Activated CD4-positive, alpha-beta memory T cell treated with anti-CD3 and anti-CD28 coated beads, Interleukin-2, amount 10 ng/mL, durations not matched to agents 7 days and 5 days (primary cell): ENCODE data around the gene MED12L. TPM values are rescaled to one million over a fixed set of nuclear protein-coding genes. Genes with fewer than 3 reads are reported as not detected.

Experiments used
- CTCF ChIA-PET: fragments of 350-600 bp; sonication (Branson Sonifier 250); formaldehyde crosslinking; loops from one replicate; lab custom pipeline; 2021; ENCODE audit warnings: antibody characterized with exemption, inconsistent platforms; lab: Charles Lee
- POLR2A ChIA-PET: fragments of 350-600 bp; sonication (Branson Sonifier 250); formaldehyde crosslinking; loops from one replicate; lab custom pipeline; 2021; ENCODE audit warnings: antibody characterized with exemption; lab: Charles Lee
- DNase-seq: peaks from one replicate; pipeline ENCODE4 v3.0.0-alpha.2; 2020
- H3K27ac Mint-ChIP-seq: one replicate; pipeline ENCODE4 v1.8.0; 2021; ENCODE audit warnings: mild to moderate bottlenecking, mixed read lengths
- H3K27me3 Mint-ChIP-seq: one replicate; pipeline ENCODE4 v1.8.0; 2021; ENCODE audit warnings: mixed read lengths
- H3K36me3 Mint-ChIP-seq: one replicate; pipeline ENCODE4 v1.8.0; 2021; ENCODE audit warnings: low read depth, mixed read lengths
- H3K4me1 Mint-ChIP-seq: one replicate; pipeline ENCODE4 v1.8.0; 2021; ENCODE audit warnings: mixed read lengths
- H3K4me3 Mint-ChIP-seq: one replicate; pipeline ENCODE4 v1.8.0; 2021; ENCODE audit warnings: mild to moderate bottlenecking, mixed read lengths
- H3K9me3 Mint-ChIP-seq: one replicate; pipeline ENCODE4 v1.8.0; 2021; ENCODE audit warnings: mixed read lengths
- total RNA-seq, 2 experiments: library from RNA; stranded (reverse); gene quantifications; one replicate each; pipeline ENCODE4 v1.2.3, GENCODE V29; 2021

MED12L gene
- total RNA-seq, 2 experiments from 2014 or later: 1.6 TPM

DNA sequence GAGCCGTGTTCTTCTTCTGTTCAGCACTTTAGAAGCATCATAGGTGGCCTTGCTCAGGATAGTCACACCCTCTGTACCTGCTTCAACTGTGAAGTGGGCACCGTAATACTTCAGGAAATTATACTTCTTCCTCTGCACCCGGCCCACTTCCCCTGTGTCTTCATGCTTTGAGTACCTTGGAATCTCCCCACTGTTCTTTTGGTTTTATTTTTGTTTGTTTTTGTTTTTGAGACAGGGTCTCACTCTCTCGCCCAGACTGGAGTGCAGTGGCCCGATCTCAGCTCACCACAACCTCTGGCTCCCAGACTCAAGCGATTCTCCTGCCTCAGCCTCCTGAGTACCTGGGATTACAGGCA is 191.2 kb downstream of the MED12L start:
- Mint-ChIP-seq H3K4me1 (peaks cover 51% of the 10 kb centered on the region), H3K9me3 (no peaks in the 10 kb centered on the region), H3K27ac (peak overlapping the region; percentile 83), H3K36me3 (peaks cover 5% of the 10 kb centered on the region), H3K4me3 (peak overlapping the region; percentile 42), H3K27me3 (no peaks in the 10 kb centered on the region)
- ChIA-PET POLR2A (interaction anchor here (1.4 to 4.2 kb wide), 6 partner anchors 49 to 106 kb away, joined by 3 to 16 read pairs (median 4); partner anchors contain the start of gene GPR171), CTCF (interaction anchor here (1.2 to 8.2 kb wide), 3 partner anchors 49 to 109 kb away, joined by 3 to 160 read pairs (median 4); no protein-coding TSS in a partner anchor)
- DNase-seq: peak; percentile 43

GRCh38 chr3:151278230-151278629 is 192.8 kb downstream of the MED12L start, which contains the start of gene P2RY14:
Gene P2RY14 (minus strand): TSS chr3:151278542. CDS start chr3:151214316, 64,226 bp downstream.
- peaks cover 5% of the 10 kb centered on the region for H3K36me3 Mint-ChIP-seq
- no peaks in the 10 kb centered on the region for H3K27me3 Mint-ChIP-seq
- no peak for DNase-seq
- ChIA-PET POLR2A (interaction anchor here (0.9 to 4.2 kb wide), 8 partner anchors 10 to 515 kb away, joined by 3 to 16 read pairs (median 4); partner anchors contain the start of genes GPR171 and SIAH2), CTCF (interaction anchor here (0.6 to 8.2 kb wide), 10 partner anchors 11 to 133 kb away, joined by 3 to 160 read pairs (median 4); no protein-coding TSS in a partner anchor)
- no peaks in the 10 kb centered on the region for H3K9me3 Mint-ChIP-seq
- no peak within 1 kb of the TSS for H3K4me3 Mint-ChIP-seq
- H3K27ac Mint-ChIP-seq: peak within 1 kb of the TSS; percentile 50
- H3K4me1 Mint-ChIP-seq: peaks cover 59% of the 10 kb centered on the region

DNA sequence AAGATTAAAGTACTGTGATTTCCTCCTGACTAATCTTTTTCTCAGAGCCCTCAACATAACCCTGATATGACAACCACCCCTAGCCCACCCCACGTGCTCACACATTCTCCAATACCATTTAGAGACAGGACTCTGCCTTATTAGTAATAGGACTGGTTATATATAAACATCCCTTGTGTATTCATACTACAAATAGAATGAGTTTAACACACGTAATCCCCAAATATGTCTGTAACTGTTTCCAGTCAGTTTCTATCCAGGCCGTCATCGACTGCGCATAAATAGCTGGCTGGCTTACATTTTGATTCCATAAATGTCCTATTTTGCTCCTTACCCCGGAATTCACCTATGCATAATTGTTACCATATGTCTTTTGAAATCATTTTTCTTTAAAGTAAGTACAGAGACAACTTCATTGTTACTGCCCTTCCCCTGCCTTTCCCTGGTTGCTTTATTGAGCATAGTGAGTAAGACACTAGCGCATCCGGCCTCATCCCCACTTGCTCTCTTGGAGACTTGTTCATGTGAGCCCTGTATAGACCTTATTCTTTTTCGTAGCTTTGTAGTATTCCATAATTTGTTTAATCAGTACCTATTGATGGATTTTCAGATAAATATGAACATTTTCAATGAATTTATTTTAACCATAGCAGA is 196.3 kb downstream of the MED12L start:
- no peaks in the 10 kb centered on the region for H3K9me3 Mint-ChIP-seq
- ChIA-PET POLR2A (interaction anchor here (1.0 to 1.1 kb wide), 3 partner anchors 54 to 112 kb away, joined by 3 read pairs; no protein-coding TSS in a partner anchor), CTCF (interaction anchor here (0.7 to 8.2 kb wide), 15 partner anchors 10 to 559 kb away, joined by 3 to 160 read pairs (median 4); no protein-coding TSS in a partner anchor)
- H3K4me3 Mint-ChIP-seq: no peak overlapping the region
- H3K36me3 Mint-ChIP-seq: no peaks in the 10 kb centered on the region
- H3K27ac Mint-ChIP-seq: no peak overlapping the region
- no peaks in the 10 kb centered on the region for H3K27me3 Mint-ChIP-seq
- no peak for DNase-seq
- peaks cover 50% of the 10 kb centered on the region for H3K4me1 Mint-ChIP-seq

DNA sequence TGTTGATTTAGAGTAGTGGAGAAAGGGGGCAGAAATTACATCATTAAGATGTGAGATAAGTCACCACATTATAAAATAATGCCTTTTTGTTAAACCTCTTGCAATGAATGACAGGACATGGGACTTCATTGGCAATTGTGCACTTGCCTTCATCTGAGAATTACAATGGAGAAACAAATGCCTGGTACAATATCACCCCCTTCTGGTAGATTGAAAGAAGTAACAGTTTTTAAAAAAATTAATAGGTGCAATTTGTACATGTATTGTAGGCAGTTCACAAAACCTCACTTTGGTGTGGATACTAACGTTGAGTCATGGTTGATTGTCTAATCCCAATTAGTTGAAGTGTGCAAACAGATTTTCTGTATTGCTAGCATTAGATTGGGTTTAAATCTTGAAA is 197.5 kb downstream of the MED12L start:
- peaks cover 45% of the 10 kb centered on the region for H3K4me1 Mint-ChIP-seq
- peak overlapping the region; percentile 60 for H3K27ac Mint-ChIP-seq
- DNase-seq: no peak

GRCh38 chr3:151283387-151283786 is 197.9 kb downstream of the MED12L start:
- no peak for DNase-seq
- Mint-ChIP-seq H3K4me3 (no peak overlapping the region), H3K36me3 (no peaks in the 10 kb centered on the region), H3K27ac (peak overlapping the region; percentile 60), H3K9me3 (no peaks in the 10 kb centered on the region), H3K4me1 (peaks cover 41% of the 10 kb centered on the region), H3K27me3 (no peaks in the 10 kb centered on the region)
- ChIA-PET CTCF (interaction anchor here (0.7 to 8.2 kb wide), 10 partner anchors 9 to 556 kb away, joined by 3 to 160 read pairs (median 8); no protein-coding TSS in a partner anchor), POLR2A (interaction anchor here (1.1 to 1.6 kb wide), 5 partner anchors 33 to 115 kb away, joined by 3 to 4 read pairs (median 4); no protein-coding TSS in a partner anchor)

More for the DNA sequence above, 197.5 kb downstream of the MED12L start:
- Mint-ChIP-seq H3K27me3 (no peaks in the 10 kb centered on the region), H3K36me3 (no peaks in the 10 kb centered on the region), H3K4me3 (no peak overlapping the region), H3K9me3 (no peaks in the 10 kb centered on the region)
- ChIA-PET CTCF (interaction anchor here (0.7 to 8.2 kb wide), 16 partner anchors 9 to 558 kb away, joined by 3 to 160 read pairs (median 4); partner anchors contain the start of gene GPR171), POLR2A (interaction anchor here (1.1 kb wide), 2 partner anchors 55 to 113 kb away, joined by 3 read pairs; no protein-coding TSS in a partner anchor)

DNA sequence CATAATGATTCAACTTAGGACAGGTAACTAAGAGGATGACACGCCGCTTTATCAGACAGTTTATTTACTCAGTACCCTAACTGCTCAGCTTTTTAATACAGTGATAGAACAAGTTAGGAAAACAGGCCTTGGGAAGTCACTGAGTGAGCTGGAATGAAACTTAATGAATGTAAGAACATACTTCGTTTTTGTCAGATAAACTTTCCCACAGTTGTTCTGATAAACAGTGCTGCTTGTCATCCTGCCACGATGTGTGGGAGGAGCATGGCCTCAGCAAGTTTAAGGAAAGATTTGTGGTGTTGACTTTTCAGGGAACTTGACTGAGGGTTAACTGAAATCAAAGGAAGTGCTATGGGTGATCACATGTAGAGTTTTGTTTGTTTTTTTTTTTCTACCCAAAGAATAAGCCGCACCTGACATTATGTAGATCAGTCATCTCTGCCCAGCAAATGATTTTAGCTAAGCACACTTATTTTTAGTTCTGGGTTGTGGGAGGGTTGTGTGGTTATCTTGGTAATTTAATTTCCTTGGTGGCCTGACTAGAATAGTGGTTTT is 198.5 kb downstream of the MED12L start:
- H3K27ac Mint-ChIP-seq: peak overlapping the region; percentile 60
- H3K4me3 Mint-ChIP-seq: no peak overlapping the region
- peaks cover 35% of the 10 kb centered on the region for H3K4me1 Mint-ChIP-seq
- H3K27me3 Mint-ChIP-seq: no peaks in the 10 kb centered on the region
- peak; percentile 36 for DNase-seq
- POLR2A ChIA-PET: interaction anchor here (0.6 to 1.6 kb wide), 7 partner anchors 32 to 116 kb away, joined by 3 to 4 read pairs (median 4); no protein-coding TSS in a partner anchor
- CTCF ChIA-PET: interaction anchor here (0.5 to 6.6 kb wide), 12 partner anchors 16 to 1183 kb away, joined by 3 to 52 read pairs (median 4); no protein-coding TSS in a partner anchor
- H3K9me3 Mint-ChIP-seq: no peaks in the 10 kb centered on the region
- no peaks in the 10 kb centered on the region for H3K36me3 Mint-ChIP-seq

DNA sequence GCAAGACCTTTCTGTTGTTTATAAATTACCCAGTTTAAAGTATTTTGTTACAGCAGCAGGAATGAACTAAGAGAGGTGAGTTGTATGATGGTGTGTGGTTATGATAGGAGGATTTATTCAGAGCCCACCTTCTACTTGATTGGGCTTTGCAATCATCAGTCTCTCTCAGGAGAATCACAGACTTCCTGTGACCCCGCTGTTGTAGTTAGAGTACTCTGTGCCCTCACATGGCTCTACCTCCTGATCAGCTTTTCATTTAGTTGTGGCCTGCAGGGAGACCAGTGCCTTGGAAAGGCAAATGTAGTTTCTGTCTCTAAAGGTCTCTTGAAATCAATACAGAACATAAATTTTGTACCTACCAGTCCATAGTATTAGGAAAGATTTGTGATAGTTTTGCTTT is 200.5 kb downstream of the MED12L start:
- ChIA-PET POLR2A (no interaction called here), CTCF (interaction anchor here (1.0 to 6.6 kb wide), 5 partner anchors 42 to 130 kb away, joined by 3 to 52 read pairs (median 9); no protein-coding TSS in a partner anchor)
- Mint-ChIP-seq H3K4me1 (peaks cover 29% of the 10 kb centered on the region), H3K36me3 (no peaks in the 10 kb centered on the region), H3K27me3 (no peaks in the 10 kb centered on the region), H3K9me3 (no peaks in the 10 kb centered on the region), H3K27ac (no peak overlapping the region), H3K4me3 (no peak overlapping the region)
- no peak for DNase-seq

DNA sequence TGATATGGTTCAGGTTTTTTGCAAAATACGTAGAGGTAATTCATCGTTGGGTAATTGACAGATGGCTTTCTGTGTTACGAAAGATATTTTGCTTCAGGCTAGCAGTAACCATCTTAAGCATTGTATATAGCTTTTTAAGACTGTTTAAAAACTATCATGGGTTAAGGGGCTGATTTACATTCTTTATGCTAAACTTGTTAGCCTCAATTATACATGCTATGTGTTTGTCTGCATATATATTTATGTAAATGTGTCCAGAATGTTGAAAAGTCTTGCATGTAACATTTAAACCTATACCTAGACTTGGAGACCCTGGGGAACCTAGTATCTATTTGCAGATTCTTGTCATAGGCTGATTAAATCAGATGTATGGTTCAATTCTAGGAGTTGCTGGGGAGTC is 204.0 kb downstream of the MED12L start:
- Mint-ChIP-seq H3K27me3 (no peaks in the 10 kb centered on the region), H3K27ac (no peak overlapping the region), H3K36me3 (no peaks in the 10 kb centered on the region), H3K9me3 (no peaks in the 10 kb centered on the region), H3K4me3 (no peak overlapping the region), H3K4me1 (peaks cover 11% of the 10 kb centered on the region)
- ChIA-PET POLR2A (no interaction called here), CTCF (interaction anchor here (6.6 kb wide), 1 partner anchor 121 kb away, joined by 52 read pairs; no protein-coding TSS in a partner anchor)
- no peak for DNase-seq

DNA sequence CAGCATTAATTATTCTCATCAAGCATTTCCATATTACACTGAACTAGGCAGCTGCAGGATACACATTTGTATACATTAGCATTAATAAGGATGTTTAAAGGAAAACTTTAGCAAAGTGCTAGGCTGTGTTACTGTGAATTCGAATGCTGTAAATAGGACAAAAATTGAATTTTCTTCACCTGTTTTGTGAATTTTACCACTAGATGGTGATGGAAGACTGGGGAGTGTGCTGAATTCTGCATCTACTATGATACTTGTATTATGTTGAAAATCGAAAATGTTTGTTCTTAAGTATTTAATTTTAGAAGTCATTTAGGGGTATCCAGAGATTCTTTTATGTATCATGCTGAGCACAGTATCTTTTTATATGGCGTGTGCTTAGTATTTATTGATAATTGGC is 205.2 kb downstream of the MED12L start:
- H3K27me3 Mint-ChIP-seq: no peaks in the 10 kb centered on the region
- CTCF ChIA-PET: interaction anchor here (0.7 to 2.2 kb wide), 3 partner anchors 37 to 549 kb away, joined by 3 to 7 read pairs (median 7); no protein-coding TSS in a partner anchor
- H3K4me1 Mint-ChIP-seq: peaks cover 6% of the 10 kb centered on the region
- DNase-seq: no peak
- POLR2A ChIA-PET: no interaction called here
- no peaks in the 10 kb centered on the region for H3K36me3 Mint-ChIP-seq
- H3K27ac Mint-ChIP-seq: no peak overlapping the region
- no peaks in the 10 kb centered on the region for H3K9me3 Mint-ChIP-seq
- H3K4me3 Mint-ChIP-seq: no peak overlapping the region

DNA sequence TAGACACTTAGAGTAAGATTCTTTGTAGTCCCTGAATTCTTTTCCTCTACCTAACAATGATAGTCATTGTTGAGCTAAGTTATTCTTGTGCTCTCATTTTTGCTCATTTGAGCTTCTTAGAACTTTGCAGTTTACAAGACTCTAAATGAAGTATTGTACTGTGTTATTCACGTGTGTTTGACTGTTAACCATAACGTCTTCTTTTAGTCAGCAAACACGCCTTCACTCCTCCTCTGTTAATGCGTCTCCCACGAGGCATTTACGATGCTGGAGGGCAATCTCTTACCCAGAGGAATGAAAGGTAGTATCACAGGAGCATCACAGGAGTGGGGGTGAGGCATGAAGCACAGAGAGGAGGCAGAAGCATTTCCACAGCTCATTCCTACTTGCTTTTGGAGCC is 207.7 kb downstream of the MED12L start:
- CTCF ChIA-PET: interaction anchor here (0.7 to 2.3 kb wide), 4 partner anchors 11 to 132 kb away, joined by 3 to 6 read pairs (median 3); no protein-coding TSS in a partner anchor
- peaks cover 2% of the 10 kb centered on the region for H3K27me3 Mint-ChIP-seq
- no peak overlapping the region for H3K4me3 Mint-ChIP-seq
- H3K9me3 Mint-ChIP-seq: no peaks in the 10 kb centered on the region
- no peaks in the 10 kb centered on the region for H3K36me3 Mint-ChIP-seq
- H3K4me1 Mint-ChIP-seq: peaks cover 4% of the 10 kb centered on the region
- H3K27ac Mint-ChIP-seq: no peak overlapping the region
- POLR2A ChIA-PET: no interaction called here
- no peak for DNase-seq

- H3K4me3 Mint-ChIP-seq: no peak overlapping the region
- CTCF ChIA-PET: no interaction called here
- peaks cover 9% of the 10 kb centered on the region for H3K4me1 Mint-ChIP-seq
- H3K27ac Mint-ChIP-seq: no peak overlapping the region
- no peaks in the 10 kb centered on the region for H3K36me3 Mint-ChIP-seq
- POLR2A ChIA-PET: no interaction called here
- peaks cover 2% of the 10 kb centered on the region for H3K27me3 Mint-ChIP-seq
- no peaks in the 10 kb centered on the region for H3K9me3 Mint-ChIP-seq
- DNase-seq: no peak
These were observed 210.8 kb downstream of the MED12L start for GRCh38 chr3:151296226-151296625.

DNA sequence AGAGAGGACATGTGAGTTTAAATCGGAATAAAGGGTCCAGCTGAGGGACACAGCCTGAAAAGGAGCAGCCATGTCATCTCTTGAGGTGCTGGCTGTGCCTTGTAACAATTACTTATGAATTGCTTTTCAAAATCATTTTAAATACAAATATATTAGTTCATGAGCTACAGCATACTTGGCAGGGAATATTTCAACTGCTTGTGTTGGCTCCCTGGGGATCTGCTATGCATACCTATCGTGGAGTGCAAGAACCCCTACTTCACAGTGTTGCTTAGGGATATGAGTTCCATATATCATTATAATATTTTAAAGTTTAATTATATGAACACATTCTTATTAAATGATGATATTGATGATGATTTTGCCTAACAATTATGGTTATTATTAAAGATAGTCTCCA is 212.0 kb downstream of the MED12L start:
- Mint-ChIP-seq H3K4me3 (no peak overlapping the region), H3K27ac (no peak overlapping the region), H3K27me3 (peaks cover 2% of the 10 kb centered on the region), H3K9me3 (no peaks in the 10 kb centered on the region), H3K36me3 (no peaks in the 10 kb centered on the region), H3K4me1 (peaks cover 17% of the 10 kb centered on the region)
- POLR2A ChIA-PET: interaction anchor here (0.8 kb wide), 1 partner anchor 10 kb away, joined by 3 read pairs; no protein-coding TSS in a partner anchor
- no peak for DNase-seq
- CTCF ChIA-PET: interaction anchor here (2.2 kb wide), 1 partner anchor 130 kb away, joined by 8 read pairs; no protein-coding TSS in a partner anchor
